ENCODE measurements around the gene TNKS1BP1. TPM values are rescaled to one million over a fixed set of nuclear protein-coding genes. Genes with fewer than 3 reads are reported as not detected.

TNKS1BP1 gene
- total and polyA plus RNA-seq, 9 of the 15 experiments (the other 6 are each of a cell fraction or from before 2014, with no cell fraction given): 1.1 to 47.2 (median 10.9) TPM

GRCh38 chr11:57320067-57320718 is 4.6 kb downstream of the TNKS1BP1 start:
- 93% methylated on average over 18 of the region's 22 CpGs for WGBS (ENCODE audit: insufficient coverage, low coverage, missing lambda C conversion rate)
- Histone ChIP-seq H3K4me2 (ENCODE audit: insufficient read depth, low read length) (no peak overlapping the region), H3K27me3 (ENCODE audit: control insufficient read depth in 2 of 2, insufficient read depth in 2 of 2, low read length in 2 of 2) (no peaks in the 10 kb centered on the region), H2AFZ (ENCODE audit: low read depth, low read length) (no peak overlapping the region), H3K79me2 (ENCODE audit: control insufficient read depth, insufficient read depth, low read length) (peaks cover 39% of the 10 kb centered on the region), H3K9ac (ENCODE audit: insufficient read depth in 1 of 2, low read depth in 2 of 2, low read length in 2 of 2) (peak overlapping the region in 1 of 2 experiments; percentile 43; a peak in 2 of 4 replicates), H3K36me3 (ENCODE audit: control insufficient read depth, insufficient read depth, low read length) (peaks cover 60% of the 10 kb centered on the region), H3K27ac (ENCODE audit: extremely low read depth, low read depth, low read length) (no peak overlapping the region), H3K9me1 (ENCODE audit: control insufficient read depth, insufficient read depth, low read length) (peaks cover 7% of the 10 kb centered on the region), H3K4me3 (no peak overlapping the region), H3K9me3 (replicated peaks; ENCODE audit: control insufficient read depth, insufficient read depth, low read depth, low read length) (no peaks in the 10 kb centered on the region), H3K4me1 (replicated peaks in 1 of 2; ENCODE audit: control insufficient read depth in 2 of 2, insufficient read depth in 2 of 2, low read length in 2 of 2) (peaks cover 42 to 52% of the 10 kb centered on the region in 2 experiments), H4K20me1 (replicated peaks; ENCODE audit: control insufficient read depth, insufficient read depth, low read length) (peaks cover 12% of the 10 kb centered on the region)
- no TSS peak for BruUV-seq (replicated peaks)
- intact Hi-C loops (cut with micrococcal nuclease) (no loop called here), in situ Hi-C loops (cut with MboI) (no loop called here)
- TF ChIP-seq ZNF639 (CRISPR knock-in tag; conservative IDR thresholded peaks at IDR 0.05 in 1 of 2, IDR thresholded peaks at IDR 0.05 in 1 of 2) (no peak), THAP7 (CRISPR knock-in tag; IDR thresholded peaks at IDR 0.05) (no peak), ZNF12 (CRISPR knock-in tag; IDR thresholded peaks at IDR 0.05) (no peak), RBFOX2 (IDR thresholded peaks at IDR 0.05; ENCODE audit: low read depth, low read length) (peak; percentile 43), NR4A1 (CRISPR knock-in tag; IDR thresholded peaks at IDR 0.05) (no peak), NR4A1 (tag; IDR thresholded peaks at IDR 0.05) (no peak), ATF2 (CRISPR knock-in tag; IDR thresholded peaks at IDR 0.05) (no peak), RAD51 (IDR thresholded peaks at IDR 0.05; ENCODE audit: borderline replicate concordance, low read depth) (no peak), SMAD2 (IDR thresholded peaks at IDR 0.05; ENCODE audit: low read depth, low read length) (no peak), ZBTB33 (CRISPR knock-in tag; IDR thresholded peaks at IDR 0.05) (0 out of 2 replicates have a peak, but pooled peaks have one; percentile 20)
- ChIA-PET POLR2A (interaction anchor here (0.6 to 6.3 kb wide), 2 partner anchors 8 to 499 kb away, joined by 3 to 68 read pairs; no protein-coding TSS in a partner anchor), CTCF (ENCODE audit: low intra/inter-chr PET ratio) (no interaction called here)
- DNase-seq (ENCODE audit: extremely low read depth in 1 of 4, low spot score in 3 of 4) (no peak), FAIRE-seq (no peak), ATAC-seq (no peak)

Measured in K562 (cell line).